Kidney (tissue), 14 donors: Measurements from ENCODE around the gene KRTAP10-3. TPM values are rescaled to one million over a fixed set of nuclear protein-coding genes. Genes with fewer than 3 reads are reported as not detected.

Experiments
- DNase-seq, 5 donors: peaks; one replicate each; pipeline ENCODE4 v3.0.0-alpha.2; 2013 to 2020
- FAIRE-seq: peaks from 2 replicates; lab custom pipeline; 2012; peaks lifted over from hg19 to GRCh38; lab: Jason Lieb, UNC
- H3K27ac ChIP-seq, 2 donors: one replicate each; pipeline ENCODE4 v1.7.0; 2013; ENCODE audit warnings: low read depth in 2 of 2, low read length in 2 of 2, inconsistent platforms in 1 of 2
- H3K27me3 ChIP-seq: one replicate; pipeline ENCODE4 v1.7.1; 2013; ENCODE audit warnings: low read length, inconsistent platforms; ENCODE audit not compliant: control insufficient read depth, insufficient read depth
- H3K36me3 ChIP-seq, 3 donors: one replicate each; pipeline versions ENCODE4 v1.7.0 to v1.7.1; 2013; ENCODE audit warnings: low read length in 3 of 3, control low read depth in 1 of 3, inconsistent platforms in 1 of 3; ENCODE audit not compliant: insufficient read depth in 3 of 3, control insufficient read depth in 2 of 3
- H3K4me1 ChIP-seq, 3 donors: one replicate each; pipeline versions ENCODE4 v1.7.0 to v1.7.1; 2013; ENCODE audit warnings: low read length in 3 of 3, inconsistent platforms in 1 of 3, low read depth in 1 of 3; ENCODE audit not compliant: control insufficient read depth in 2 of 3, insufficient read depth in 2 of 3
- H3K4me3 ChIP-seq, 3 donors: one replicate each; pipeline versions ENCODE4 v1.7.0 to v1.8.1; 2013; ENCODE audit warnings: low read length in 3 of 3, control low read depth in 1 of 3, inconsistent platforms in 1 of 3
- H3K9ac ChIP-seq, 3 donors: one replicate each; pipeline versions ENCODE4 v1.7.0 to v1.7.1; 2013; ENCODE audit warnings: low read length in 3 of 3, control low read depth in 1 of 3, inconsistent platforms in 1 of 3
- H3K9me3 ChIP-seq, 3 donors: one replicate each; pipeline versions ENCODE4 v1.7.0 to v1.7.1; 2013; ENCODE audit warnings: low read length in 3 of 3, control low read depth in 1 of 3, inconsistent platforms in 1 of 3; ENCODE audit not compliant: control insufficient read depth in 2 of 3, insufficient read depth in 1 of 3
- intact Hi-C: fragments of 100-400 bp; cut with DNase I; formaldehyde crosslinking; loops from one replicate; pipeline ENCODE4 v1.11.1; 2022
- polyA plus RNA-seq: library from polyadenylated mRNA; stranded (reverse); fragments of 350-450 nt; fragmentation: Illumina TruSeq; extraction: RNeasy Lipid Tissue Mini Kit (QIAGEN cat#74804); gene quantifications from one replicate; pipeline ENCODE4 v1.2.3, GENCODE V29; 2014; ENCODE audit warnings: low read depth, low replicate concordance; ENCODE audit not compliant: insufficient read depth
- total RNA-seq: library from RNA; stranded (reverse); fragmentation: NEBNext Ultra II Directional; extraction: Animal tissue kit (Norgen Biotek cat#: 25700); gene quantifications from one replicate; pipeline ENCODE4 v1.2.1, GENCODE V29; 2021
- TF ChIP-seq, protein P1 (sequence below): IDR thresholded peaks from 3 replicates; pipeline ENCODE4 v1.5.1; 2012; ENCODE audit warnings: mild to moderate bottlenecking, moderate library complexity, borderline replicate concordance; ENCODE audit not compliant: insufficient read depth; ENCODE audit errors: extremely low read depth
- donor health status: control.
- donor health status: control.
- donor health status: control.
- donor health status: control.
- donor health status: control.
- donor health status: DM: yes; HTN: yes; CAD: no.
- donor health status: Normal renal cell carcinoma (clear cell type).

Gene KRTAP10-3
- total and polyA plus RNA-seq, 2 donors from 2014 or later = not detected

GRCh38 chr21:44579833-44580144 lies 21.2 kb upstream of the KRTAP10-3 start:
- Histone ChIP-seq H3K9ac (no peak overlapping the region), H3K27me3 (no peaks in the 10 kb centered on the region), H3K9me3 (peaks cover 0 to 10% (median 4%) of the 10 kb centered on the region in 3 donors), H3K4me1 (no peaks in the 10 kb centered on the region), H3K27ac (no peak overlapping the region), H3K4me3 (no peak overlapping the region), H3K36me3 (no peaks in the 10 kb centered on the region)
- intact Hi-C loops = no loop called here
- DNase-seq (no peak), FAIRE-seq (no peak)
- TF ChIP-seq, protein P1, sequence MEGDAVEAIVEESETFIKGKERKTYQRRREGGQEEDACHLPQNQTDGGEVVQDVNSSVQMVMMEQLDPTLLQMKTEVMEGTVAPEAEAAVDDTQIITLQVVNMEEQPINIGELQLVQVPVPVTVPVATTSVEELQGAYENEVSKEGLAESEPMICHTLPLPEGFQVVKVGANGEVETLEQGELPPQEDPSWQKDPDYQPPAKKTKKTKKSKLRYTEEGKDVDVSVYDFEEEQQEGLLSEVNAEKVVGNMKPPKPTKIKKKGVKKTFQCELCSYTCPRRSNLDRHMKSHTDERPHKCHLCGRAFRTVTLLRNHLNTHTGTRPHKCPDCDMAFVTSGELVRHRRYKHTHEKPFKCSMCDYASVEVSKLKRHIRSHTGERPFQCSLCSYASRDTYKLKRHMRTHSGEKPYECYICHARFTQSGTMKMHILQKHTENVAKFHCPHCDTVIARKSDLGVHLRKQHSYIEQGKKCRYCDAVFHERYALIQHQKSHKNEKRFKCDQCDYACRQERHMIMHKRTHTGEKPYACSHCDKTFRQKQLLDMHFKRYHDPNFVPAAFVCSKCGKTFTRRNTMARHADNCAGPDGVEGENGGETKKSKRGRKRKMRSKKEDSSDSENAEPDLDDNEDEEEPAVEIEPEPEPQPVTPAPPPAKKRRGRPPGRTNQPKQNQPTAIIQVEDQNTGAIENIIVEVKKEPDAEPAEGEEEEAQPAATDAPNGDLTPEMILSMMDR = no peak

GRCh38 chr21:44579056-44579832 lies 20.6 kb upstream of the KRTAP10-3 start:
- intact Hi-C loops = no loop called here

GRCh38 chr21:44578371-44579055 lies 19.9 kb upstream of the KRTAP10-3 start:
- Histone ChIP-seq H3K9me3 (peaks cover 0 to 10% (median 4%) of the 10 kb centered on the region in 3 donors), H3K4me1 (no peaks in the 10 kb centered on the region), H3K36me3 (no peaks in the 10 kb centered on the region), H3K4me3 (no peak overlapping the region), H3K27ac (no peak overlapping the region), H3K9ac (no peak overlapping the region), H3K27me3 (no peaks in the 10 kb centered on the region)
- FAIRE-seq = no peak
- intact Hi-C loops = no loop called here
- TF ChIP-seq, protein P1 = no peak
- no peak for DNase-seq

More at GRCh38 chr21:44579056-44579832, 20.6 kb upstream of the KRTAP10-3 start:
- no peak overlapping the region for H3K9ac ChIP-seq
- H3K27me3 ChIP-seq = no peaks in the 10 kb centered on the region
- H3K9me3 ChIP-seq = peaks cover 0 to 10% (median 4%) of the 10 kb centered on the region in 3 donors
- no peak overlapping the region for H3K27ac ChIP-seq
- H3K4me3 ChIP-seq = no peak overlapping the region
- TF ChIP-seq, protein P1 = no peak
- FAIRE-seq (no peak), DNase-seq (no peak)
- no peaks in the 10 kb centered on the region for H3K4me1 ChIP-seq
- H3K36me3 ChIP-seq = no peaks in the 10 kb centered on the region
